SH-SY5Y (cell line): Measurements from ENCODE around the gene SLC34A1.

Experiments
- GATA2 ChIP-seq: IDR thresholded peaks from 2 replicates; pipeline ENCODE4 v1.6.1; 2011; ENCODE audit warnings: mild to moderate bottlenecking, low read depth, low read length
- GATA3 ChIP-seq: IDR thresholded peaks from 2 replicates; pipeline ENCODE4 v1.6.1; 2011; ENCODE audit warnings: low read depth, mild to moderate bottlenecking, low read length, moderate library complexity

GRCh38 chr5:177425196-177425800 is 41.1 kb downstream of the SLC34A1 start:
- TF ChIP-seq GATA3 (no peak), GATA2 (no peak)
